DMS53 (cell line): Measurements from ENCODE around the gene PPP2R3C.
"Not testable (repeated sequence)": the region's sequence is repeated elsewhere in the genome, so short reads cannot be mapped to it uniquely, and the experiment has no call there.

Experiments
- DNase-seq: peaks from one replicate; lab custom pipeline; 2025; lab: John Stamatoyannopoulos, UW

PPP2R3C gene

GRCh38 chr14:35121887-35122695 lies at the start of gene PPP2R3C, which contains the start of gene PRORP:
Gene PPP2R3C, minus strand, starts transcription at chr14:35121990. Its CDS starts 31 bp downstream, at chr14:35121959.
Gene PRORP, plus strand, starts transcription at chr14:35122552. Its CDS starts 694 bp downstream, at chr14:35123246.
- DNase-seq = peak; percentile 95

GRCh38 chr14:35167496-35167895 lies 45.7 kb upstream of the PPP2R3C start:
- no peak for DNase-seq

GRCh38 chr14:35164849-35165248 lies 43.1 kb upstream of the PPP2R3C start:
- DNase-seq = no peak

GRCh38 chr14:35163384-35163783 lies 41.6 kb upstream of the PPP2R3C start:
- no peak for DNase-seq

- DNase-seq = no peak
Observed at GRCh38 chr14:35161231-35161630, 39.4 kb upstream of the PPP2R3C start.

GRCh38 chr14:35159742-35160409 lies 38.1 kb upstream of the PPP2R3C start:
- peak; percentile 78 for DNase-seq

GRCh38 chr14:35158951-35159653 lies 37.3 kb upstream of the PPP2R3C start:
- no peak for DNase-seq

GRCh38 chr14:35158491-35158890 lies 36.7 kb upstream of the PPP2R3C start:
- DNase-seq = no peak

- peak; percentile 21 for DNase-seq
Observed at GRCh38 chr14:35155962-35156361, 34.2 kb upstream of the PPP2R3C start.

- no peak for DNase-seq
Observed at GRCh38 chr14:35154016-35154415, 32.2 kb upstream of the PPP2R3C start.

- not testable (repeated sequence) for DNase-seq
Observed at GRCh38 chr14:35152531-35152930, 30.7 kb upstream of the PPP2R3C start.

- DNase-seq = no peak
Observed at GRCh38 chr14:35149239-35149638, 27.4 kb upstream of the PPP2R3C start.

GRCh38 chr14:35147711-35148110 lies 25.9 kb upstream of the PPP2R3C start:
- no peak for DNase-seq

GRCh38 chr14:35147186-35147585 lies 25.4 kb upstream of the PPP2R3C start:
- no peak for DNase-seq

- no peak for DNase-seq
Observed at GRCh38 chr14:35146711-35147149, 24.9 kb upstream of the PPP2R3C start.

- no peak for DNase-seq
Observed at GRCh38 chr14:35144029-35144428, 22.2 kb upstream of the PPP2R3C start.

GRCh38 chr14:35140718-35141581 lies 19.2 kb upstream of the PPP2R3C start:
- peak; percentile 50 for DNase-seq

- no peak for DNase-seq
Observed at GRCh38 chr14:35138585-35138984, 16.8 kb upstream of the PPP2R3C start.

GRCh38 chr14:35134329-35135123 lies 12.7 kb upstream of the PPP2R3C start:
- DNase-seq = no peak

- DNase-seq = no peak
Observed at GRCh38 chr14:35133542-35134328, 11.9 kb upstream of the PPP2R3C start.
